ENCODE measurements around the gene PEX7. TPM values are rescaled to one million over a fixed set of nuclear protein-coding genes. Genes with fewer than 3 reads are reported as not detected.
"Not testable (repeated sequence)": the region's sequence is repeated elsewhere in the genome, so short reads cannot be mapped to it uniquely, and the experiment has no call there.

Gene PEX7
- total RNA-seq, 2 experiments from 2014 or later: 2.0 to 3.4 TPM

DNA sequence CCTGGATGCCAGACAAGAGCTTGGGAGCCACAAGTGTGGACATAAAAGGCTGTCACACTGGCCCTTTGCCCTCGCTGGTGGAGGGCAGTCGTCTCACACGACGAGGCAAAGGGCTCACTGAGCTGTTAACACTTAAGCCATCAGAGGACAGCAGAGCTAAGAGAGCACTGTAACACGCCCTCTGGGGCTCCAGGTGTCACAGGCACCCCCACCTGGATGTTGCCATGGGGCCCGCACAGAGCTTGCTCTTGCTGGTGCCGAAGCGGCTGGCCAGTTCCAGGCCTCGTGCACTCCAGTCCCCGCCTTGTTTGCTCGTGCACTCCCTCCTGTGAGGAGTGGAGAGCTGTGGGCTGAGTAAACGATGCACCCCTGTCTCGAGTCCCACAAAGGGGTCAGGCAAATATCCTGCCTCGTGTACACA is 137.1 kb downstream of the PEX7 start:
- no peak for ATAC-seq (ENCODE audit: poor library complexity)
- Histone ChIP-seq H3K4me1 (ENCODE audit: insufficient read depth, low read length) (peaks cover 4% of the 10 kb centered on the region), H3K4me3 (ENCODE audit: low read length) (no peak overlapping the region), H3K36me3 (ENCODE audit: insufficient read depth, low read length) (no peaks in the 10 kb centered on the region), H3K9me3 (ENCODE audit: control insufficient read depth in 1 of 2, insufficient read depth in 1 of 2, low read length in 2 of 2) (no peaks in the 10 kb centered on the region), H3K27ac (ENCODE audit: low read depth in 1 of 2, low read length in 2 of 2) (no peak overlapping the region), H3K27me3 (ENCODE audit: control insufficient read depth in 1 of 2, insufficient read depth in 2 of 2, low read length in 2 of 2) (peaks cover 0 to 3% of the 10 kb centered on the region in 2 experiments)
- Mint-ChIP-seq H3K27me3 (peaks cover 26% of the 10 kb centered on the region), H3K36me3 (ENCODE audit: low read depth) (no peaks in the 10 kb centered on the region), H3K9me3 (no peaks in the 10 kb centered on the region), H3K4me1 (ENCODE audit: low read depth) (peaks cover 8% of the 10 kb centered on the region), H3K27ac (no peak overlapping the region), H3K4me3 (no peak overlapping the region)
- DNase-seq: no peak
- intact Hi-C loops (cut with DNase I, micrococcal nuclease): no loop called here
- ChIA-PET CTCF (no interaction called here), POLR2A (no interaction called here)
- TF ChIP-seq CTCF (IDR thresholded peaks at IDR 0.05): no peak

DNA sequence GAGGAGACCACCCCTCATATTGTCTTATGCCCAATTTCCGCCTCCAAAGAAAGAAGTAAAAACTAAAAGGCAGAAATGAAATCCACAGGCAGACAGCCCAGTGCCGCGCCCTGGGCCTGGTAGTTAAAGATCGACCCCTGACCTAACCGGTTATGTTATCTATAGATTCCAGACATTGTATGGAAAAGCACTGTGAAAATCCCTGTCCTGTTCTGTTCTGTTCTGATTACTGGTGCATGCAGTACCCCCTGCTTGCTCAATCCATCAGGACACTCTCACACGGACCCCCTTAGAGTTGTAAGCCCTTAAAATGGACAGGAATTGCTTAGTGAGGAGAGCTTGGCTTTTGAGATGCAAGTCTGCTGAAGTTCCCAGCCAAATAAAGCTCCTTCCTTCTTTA is 137.5 kb downstream of the PEX7 start:
- CTCF ChIA-PET; H3K4me3 Mint-ChIP-seq; DNase-seq; H3K27me3 ChIP-seq (ENCODE audit: control insufficient read depth in 1 of 2, insufficient read depth in 2 of 2, low read length in 2 of 2); H3K27ac ChIP-seq (ENCODE audit: low read depth in 1 of 2, low read length in 2 of 2); POLR2A ChIA-PET; H3K36me3 Mint-ChIP-seq (ENCODE audit: low read depth); H3K9me3 Mint-ChIP-seq; H3K4me3 ChIP-seq (ENCODE audit: low read length); ATAC-seq (ENCODE audit: poor library complexity); H3K27ac Mint-ChIP-seq; H3K4me1 Mint-ChIP-seq (ENCODE audit: low read depth); H3K9me3 ChIP-seq (ENCODE audit: control insufficient read depth in 1 of 2, insufficient read depth in 1 of 2, low read length in 2 of 2); H3K4me1 ChIP-seq (ENCODE audit: insufficient read depth, low read length); H3K36me3 ChIP-seq (ENCODE audit: insufficient read depth, low read length); intact Hi-C loops (cut with DNase I, micrococcal nuclease): not testable (repeated sequence)
- peaks cover 24% of the 10 kb centered on the region for H3K27me3 Mint-ChIP-seq

DNA sequence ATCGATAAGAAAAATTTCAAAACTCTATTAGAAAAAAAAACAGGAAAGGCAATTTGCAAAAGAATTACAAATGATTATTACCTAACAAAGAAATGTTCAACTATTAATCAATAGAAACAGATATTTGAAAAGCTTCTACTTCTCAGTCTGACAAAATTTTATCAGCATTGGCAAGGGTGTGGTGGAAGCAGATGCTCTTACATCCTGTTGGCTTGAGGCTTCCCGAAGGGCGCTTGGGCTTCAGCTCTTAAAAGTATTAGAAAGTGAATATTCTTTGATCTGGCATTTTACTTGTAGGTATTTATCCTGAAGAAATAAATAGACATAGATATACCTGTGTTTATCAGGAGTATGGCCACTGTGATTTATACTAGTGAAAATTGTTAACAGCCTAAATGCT is 138.4 kb downstream of the PEX7 start:
- no peak for TF ChIP-seq CTCF (IDR thresholded peaks at IDR 0.05)

DNA sequence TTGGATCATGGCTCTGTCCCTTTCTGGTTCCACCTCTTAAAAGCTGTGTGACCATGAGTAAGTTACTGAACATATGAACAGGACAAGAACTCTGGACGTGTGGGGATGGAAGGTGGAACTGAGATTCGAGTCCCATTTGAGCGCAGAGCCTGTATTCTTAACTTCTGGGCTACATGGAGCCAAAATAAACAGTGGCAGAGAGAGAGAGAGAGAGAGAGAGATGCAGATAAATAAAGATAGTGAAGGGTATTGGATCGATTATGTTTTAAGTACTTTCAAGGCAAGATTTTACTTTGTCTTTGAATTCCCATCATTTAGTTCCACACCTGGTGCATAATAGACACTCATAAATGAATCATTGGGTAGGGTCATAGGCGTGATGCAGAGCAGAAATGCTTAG is 139.5 kb downstream of the PEX7 start:
- POLR2A ChIA-PET: no interaction called here
- H3K27ac ChIP-seq (ENCODE audit: low read depth in 1 of 2, low read length in 2 of 2): no peak overlapping the region
- H3K36me3 ChIP-seq (ENCODE audit: insufficient read depth, low read length): no peaks in the 10 kb centered on the region
- Mint-ChIP-seq H3K4me1 (ENCODE audit: low read depth) (peaks cover 4% of the 10 kb centered on the region), H3K9me3 (no peaks in the 10 kb centered on the region), H3K27me3 (peaks cover 30% of the 10 kb centered on the region), H3K27ac (no peak overlapping the region), H3K4me3 (no peak overlapping the region), H3K36me3 (ENCODE audit: low read depth) (no peaks in the 10 kb centered on the region)
- no peak for DNase-seq
- no peak for ATAC-seq (ENCODE audit: poor library complexity)
- CTCF ChIA-PET: no interaction called here
- TF ChIP-seq CTCF (IDR thresholded peaks at IDR 0.05): no peak
- H3K9me3 ChIP-seq (ENCODE audit: control insufficient read depth in 1 of 2, insufficient read depth in 1 of 2, low read length in 2 of 2): no peaks in the 10 kb centered on the region
- H3K27me3 ChIP-seq (ENCODE audit: control insufficient read depth in 1 of 2, insufficient read depth in 2 of 2, low read length in 2 of 2): peaks cover 0 to 3% of the 10 kb centered on the region in 2 experiments
- intact Hi-C loops (cut with DNase I, micrococcal nuclease): no loop called here
- no peak overlapping the region for H3K4me3 ChIP-seq (ENCODE audit: low read length)
- H3K4me1 ChIP-seq (ENCODE audit: insufficient read depth, low read length): peaks cover 4% of the 10 kb centered on the region

More for the DNA sequence above, 138.4 kb downstream of the PEX7 start:
- Histone ChIP-seq H3K36me3 (ENCODE audit: insufficient read depth, low read length) (no peaks in the 10 kb centered on the region), H3K4me1 (ENCODE audit: insufficient read depth, low read length) (peaks cover 4% of the 10 kb centered on the region), H3K4me3 (ENCODE audit: low read length) (no peak overlapping the region), H3K9me3 (ENCODE audit: control insufficient read depth in 1 of 2, insufficient read depth in 1 of 2, low read length in 2 of 2) (no peaks in the 10 kb centered on the region), H3K27me3 (ENCODE audit: control insufficient read depth in 1 of 2, insufficient read depth in 2 of 2, low read length in 2 of 2) (peaks cover 0 to 3% of the 10 kb centered on the region in 2 experiments), H3K27ac (ENCODE audit: low read depth in 1 of 2, low read length in 2 of 2) (no peak overlapping the region)
- ATAC-seq (ENCODE audit: poor library complexity) (no peak), DNase-seq (no peak)
- no peak overlapping the region for H3K4me3 Mint-ChIP-seq
- peaks cover 8% of the 10 kb centered on the region for H3K4me1 Mint-ChIP-seq (ENCODE audit: low read depth)
- H3K27me3 Mint-ChIP-seq: peaks cover 26% of the 10 kb centered on the region
- H3K36me3 Mint-ChIP-seq (ENCODE audit: low read depth): no peaks in the 10 kb centered on the region
- no peaks in the 10 kb centered on the region for H3K9me3 Mint-ChIP-seq
- H3K27ac Mint-ChIP-seq: no peak overlapping the region
- POLR2A ChIA-PET: no interaction called here
- intact Hi-C loops (cut with DNase I, micrococcal nuclease): no loop called here
- CTCF ChIA-PET: no interaction called here

Data from CD4-positive, alpha-beta T cell (primary cell).